Myometrial cell (primary cell): ENCODE data around the gene GLT6D1. TPM values are rescaled to one million over a fixed set of nuclear protein-coding genes. Genes with fewer than 3 reads are reported as not detected.

Experiments
- total RNA-seq: library from RNA; depleted of rRNA; stranded (reverse); fragments of >200 nt; gene quantifications from 2 replicates; pipeline ENCODE4 v1.2.3, GENCODE V29; 2015

Gene GLT6D1, protein sequence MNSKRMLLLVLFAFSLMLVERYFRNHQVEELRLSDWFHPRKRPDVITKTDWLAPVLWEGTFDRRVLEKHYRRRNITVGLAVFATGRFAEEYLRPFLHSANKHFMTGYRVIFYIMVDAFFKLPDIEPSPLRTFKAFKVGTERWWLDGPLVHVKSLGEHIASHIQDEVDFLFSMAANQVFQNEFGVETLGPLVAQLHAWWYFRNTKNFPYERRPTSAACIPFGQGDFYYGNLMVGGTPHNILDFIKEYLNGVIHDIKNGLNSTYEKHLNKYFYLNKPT
- total RNA-seq, result not detected in 2 replicates

DNA sequence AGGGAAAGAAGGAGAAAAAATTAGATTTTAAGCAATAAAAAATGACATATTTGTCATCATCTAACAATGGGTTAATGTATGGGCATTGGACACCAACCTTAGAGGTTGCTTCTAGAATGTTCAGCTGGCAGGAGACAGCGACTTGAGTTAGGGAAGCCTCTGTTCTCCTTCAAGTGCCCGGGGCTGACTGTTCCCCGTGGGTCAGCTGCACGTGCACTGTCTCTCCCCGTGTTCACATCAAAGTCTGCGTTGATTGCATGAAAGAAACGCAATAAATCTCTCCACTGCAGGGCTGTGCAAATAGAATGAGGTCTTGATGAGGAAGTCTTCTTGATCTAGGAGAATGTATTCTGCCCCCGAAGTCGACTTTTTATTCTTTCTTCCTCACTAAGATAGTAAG, at the start of gene GLT6D1:
Gene GLT6D1, minus strand, starts transcription at position 345 of the 400 bp plus-strand sequence. CDS start 353 bp downstream, outside the sequence.

DNA sequence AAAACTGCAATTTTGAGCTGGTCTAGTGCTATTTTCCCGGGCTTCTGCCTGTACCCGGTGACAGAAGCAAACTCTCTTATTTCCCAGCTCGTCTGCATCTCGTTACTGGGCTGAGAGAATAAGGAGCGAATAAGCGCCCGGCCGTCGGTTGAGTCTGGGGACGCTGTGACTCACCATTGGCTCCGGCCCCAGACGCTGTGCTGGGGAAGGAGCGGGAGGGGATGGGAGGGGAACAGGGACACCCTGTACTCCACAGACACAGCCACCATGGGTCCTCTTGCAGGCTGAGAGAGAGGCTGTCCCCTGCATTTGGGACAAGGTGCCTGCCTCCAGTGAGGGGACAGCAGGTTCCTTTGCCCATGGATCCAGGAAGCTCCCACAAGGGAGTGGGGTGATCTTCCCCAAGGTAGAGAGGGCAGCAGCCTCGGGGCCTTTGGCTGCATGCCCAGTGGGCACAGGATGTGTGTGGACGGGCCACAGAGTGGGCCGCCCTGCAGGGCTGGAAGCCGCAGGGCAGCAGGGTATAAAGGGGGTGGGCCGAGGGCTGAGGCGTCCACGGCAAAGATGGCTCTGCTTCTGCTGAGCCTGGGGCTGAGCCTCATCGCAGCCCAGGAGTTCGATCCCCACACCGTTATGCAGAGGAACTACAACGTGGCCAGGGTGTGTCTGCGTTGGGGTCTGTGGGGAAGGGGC, 23.6 kb upstream of the GLT6D1 start, which contains the start of gene LCN9:
Gene LCN9, plus strand, starts transcription at position 552 of the 693 bp plus-strand sequence. Its CDS starts 13 bp downstream, at position 565.

Other genes with a start within 250 kb of the GLT6D1 start
- 8.9 and 11.0 TPM in 2 replicates for gene PPP1R26, start 159.8 kb downstream of the GLT6D1 start, total RNA-seq
- 64.3 and 69.1 TPM in 2 replicates for gene MRPS2, start 138.9 kb downstream of the GLT6D1 start, total RNA-seq
- not detected in 2 replicates for gene LCN1, start 118.1 kb downstream of the GLT6D1 start, total RNA-seq
- gene OBP2A, start 93.4 kb downstream of the GLT6D1 start, total RNA-seq, result not detected in 2 replicates
- gene PAEP, start 77.8 kb downstream of the GLT6D1 start, total RNA-seq, result not detected in 2 replicates
- gene LCN9, start 23.8 kb upstream of the GLT6D1 start, total RNA-seq, result not detected in 2 replicates
- gene SOHLH1, start 59.9 kb upstream of the GLT6D1 start, total RNA-seq, result not detected in 2 replicates
- not detected in 2 replicates for gene KCNT1, start 62.6 kb upstream of the GLT6D1 start, total RNA-seq